Renal cortex interstitium (tissue), 15 donors: ENCODE measurements around the gene TRIM61. TPM values are rescaled to one million over a fixed set of nuclear protein-coding genes. Genes with fewer than 3 reads are reported as not detected.
"Not testable (repeated sequence)": the region's sequence is repeated elsewhere in the genome, so short reads cannot be mapped to it uniquely, and the experiment has no call there.

Experiments used
- DNase-seq, 11 donors: peaks; one replicate each; pipeline ENCODE4 v3.0.0-alpha.2; 2013; ENCODE audit warnings: low read depth in 9 of 11, low spot score in 4 of 11; ENCODE audit errors: extremely low read depth in 1 of 11
- long read RNA-seq, 16 experiments: transcript quantifications; one replicate each; lab custom pipeline, GENCODE V29; 2026
- polyA plus RNA-seq, 3 donors: library from polyadenylated mRNA; unstranded; fragments of 120-200 nt; gene quantifications; one replicate each; pipeline ENCODE4 v1.2.1, GENCODE V29; 2013; ENCODE audit not compliant: insufficient read length in 3 of 3

TRIM61 gene
- 1 to 10 TPM; 2.8 to 3.9 (median 2.9) TPM for polyA plus RNA-seq
- long read RNA-seq, donor 1, partial matches to known transcripts: 62 of 62 reads
- long read RNA-seq, donor 1, other reads (novel, unspliced or antisense): 0 of 62 reads
- long read RNA-seq, donor 2: 0 reads
- long read RNA-seq, donor 3, partial matches to known transcripts: 44 of 44 reads
- long read RNA-seq, donor 3, other reads (novel, unspliced or antisense): 0 of 44 reads
- long read RNA-seq, donor 4: 0 reads
- long read RNA-seq, donor 5: 0 reads
- long read RNA-seq, donor 6, partial matches to known transcripts: 55 of 55 reads
- long read RNA-seq, donor 6, other reads (novel, unspliced or antisense): 0 of 55 reads
- long read RNA-seq, donor 7, partial matches to known transcripts: 52 of 52 reads
- long read RNA-seq, donor 7, other reads (novel, unspliced or antisense): 0 of 52 reads
- long read RNA-seq, donor 8: 0 reads
- long read RNA-seq, donor 9: 0 reads
- long read RNA-seq, donor 10: 0 reads
- long read RNA-seq, donor 11: 0 reads
- long read RNA-seq, donor 12: 0 reads
- long read RNA-seq, donor 13: 0 reads
- long read RNA-seq, donor 14: 0 reads
- long read RNA-seq, donor 15: 0 reads
- long read RNA-seq, donor 16, partial matches to known transcripts: 6 of 6 reads
- long read RNA-seq, donor 16, other reads (novel, unspliced or antisense): 0 of 6 reads

DNA sequence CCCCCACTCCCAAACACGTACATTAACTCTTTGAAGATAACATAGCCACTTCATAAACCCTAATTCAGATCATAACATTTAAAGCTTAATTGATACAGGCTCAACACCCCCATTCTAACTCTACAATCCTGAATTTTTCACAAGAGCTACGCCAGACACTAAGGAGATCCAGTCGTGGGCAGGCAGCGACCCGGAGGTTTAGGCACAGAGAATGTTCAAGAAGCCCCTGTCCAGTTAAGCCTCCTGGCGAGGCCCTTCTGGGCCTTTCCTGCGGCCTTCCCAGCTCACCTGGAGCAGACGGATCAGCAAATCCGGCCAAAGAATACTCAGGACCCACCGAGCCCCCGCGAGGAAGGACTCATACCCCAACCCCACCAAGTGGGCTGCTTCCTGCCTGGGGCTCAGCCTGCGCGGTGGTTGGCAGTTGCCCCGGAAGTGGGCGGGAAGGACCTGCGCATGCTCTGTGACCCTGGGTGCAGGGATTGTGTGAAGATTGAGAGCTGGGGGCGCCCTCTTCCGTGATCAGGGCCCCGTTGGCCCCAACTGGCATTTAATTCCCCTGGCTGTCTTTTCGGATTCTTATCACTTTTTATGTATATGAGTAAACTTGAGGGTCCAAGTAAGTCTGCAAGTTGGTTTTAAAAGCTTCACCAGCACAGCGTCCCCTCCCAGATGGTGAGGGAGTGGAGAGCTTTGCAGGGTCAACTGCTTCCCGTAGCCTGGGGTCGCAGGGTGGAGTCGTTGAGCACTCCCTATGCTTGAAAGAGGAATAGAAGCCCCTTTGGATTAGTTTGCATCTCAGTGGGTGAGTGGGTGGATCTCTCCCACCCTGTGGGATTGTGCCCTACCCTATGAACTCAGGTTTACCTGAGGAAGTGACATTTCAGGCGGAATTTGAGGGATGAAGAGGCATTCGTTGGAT is at the start of gene TRIM61:
Gene TRIM61 (minus strand): TSS at position 415 of the 922 bp plus-strand sequence. CDS start 7,655 bp downstream, outside the sequence.
- peak in 4 of 11 donors; percentile 20 to 26 (median 25) for DNase-seq

DNA sequence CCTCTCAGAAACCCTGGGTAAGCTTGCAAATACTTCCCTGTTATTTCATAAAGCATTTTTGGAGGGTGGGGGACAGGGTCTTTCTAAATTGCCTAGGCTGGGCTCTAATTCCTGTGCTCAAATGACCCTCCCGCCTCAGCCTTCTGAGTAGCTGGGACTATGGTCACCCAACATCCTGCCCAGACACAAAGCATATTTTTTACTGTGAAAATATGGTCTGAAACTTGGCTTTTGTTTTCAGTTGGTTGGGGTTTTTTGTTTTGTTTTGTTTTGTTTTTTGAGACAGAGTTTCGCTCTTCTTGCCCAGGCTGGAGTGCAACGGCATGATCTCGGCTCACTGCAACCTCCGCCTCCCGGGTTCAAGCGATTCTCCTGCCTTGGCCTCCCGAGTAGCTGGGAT is 48.3 kb upstream of the TRIM61 start:
- DNase-seq: not testable (repeated sequence)

DNA sequence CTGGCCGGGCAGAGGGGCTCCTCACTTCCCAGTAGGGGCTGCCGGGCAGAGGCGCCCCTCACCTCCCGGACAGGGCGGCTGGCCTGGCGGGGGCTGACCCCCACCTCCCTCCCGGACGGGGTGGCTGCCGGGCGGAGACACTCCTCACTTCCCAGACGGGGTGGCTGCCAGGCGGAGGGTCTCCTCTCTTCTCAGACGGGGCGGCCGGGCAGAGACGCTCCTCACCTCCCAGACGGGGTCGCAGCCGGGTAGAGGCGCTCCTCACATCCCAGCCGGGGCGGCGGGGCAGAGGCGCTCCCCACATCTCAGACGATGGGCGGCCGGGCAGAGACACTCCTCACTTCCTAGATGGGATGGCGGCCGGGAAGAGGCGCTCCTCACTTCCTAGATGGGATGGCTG is 42.5 kb upstream of the TRIM61 start:
- not testable (repeated sequence) for DNase-seq

DNA sequence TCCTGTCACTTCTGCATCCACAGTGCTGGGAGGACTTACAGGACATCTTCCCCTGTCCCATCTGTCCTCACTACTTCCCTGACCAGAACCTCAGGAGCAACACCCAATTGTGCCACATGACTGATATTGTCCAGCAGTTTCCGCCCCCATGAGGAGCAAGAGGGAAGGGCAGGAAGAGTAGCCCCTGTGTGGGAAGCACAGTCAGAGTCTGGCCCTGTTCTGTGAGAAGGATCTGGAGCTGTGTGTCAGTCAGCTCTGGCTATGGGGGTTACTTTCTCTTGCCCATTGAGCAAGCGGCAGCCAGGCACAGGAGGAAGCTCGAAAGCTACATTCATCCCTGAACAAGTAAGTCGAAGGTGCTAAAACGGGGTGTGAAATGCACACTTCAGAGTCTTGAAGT is 39.5 kb upstream of the TRIM61 start:
- no peak for DNase-seq

DNA sequence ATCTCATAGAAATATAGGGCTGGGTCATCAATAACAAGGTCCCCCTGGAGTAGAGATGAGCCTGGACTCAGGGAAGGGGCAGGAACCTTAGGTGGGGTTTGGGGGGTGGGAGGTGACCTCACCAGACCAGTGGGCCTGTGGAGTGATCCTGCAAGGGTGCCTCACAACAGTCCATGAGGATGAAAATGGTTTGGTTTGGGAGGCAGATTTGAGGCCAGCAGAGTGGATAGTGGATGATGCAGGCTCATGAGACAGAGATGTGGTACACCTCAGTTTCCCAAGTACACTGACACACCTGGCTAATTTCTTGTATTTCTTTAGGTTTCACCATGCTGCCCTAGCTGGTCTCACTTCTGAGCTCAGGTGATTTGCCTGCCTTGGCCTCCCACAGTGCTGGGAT is 36.2 kb upstream of the TRIM61 start:
- no peak for DNase-seq

DNA sequence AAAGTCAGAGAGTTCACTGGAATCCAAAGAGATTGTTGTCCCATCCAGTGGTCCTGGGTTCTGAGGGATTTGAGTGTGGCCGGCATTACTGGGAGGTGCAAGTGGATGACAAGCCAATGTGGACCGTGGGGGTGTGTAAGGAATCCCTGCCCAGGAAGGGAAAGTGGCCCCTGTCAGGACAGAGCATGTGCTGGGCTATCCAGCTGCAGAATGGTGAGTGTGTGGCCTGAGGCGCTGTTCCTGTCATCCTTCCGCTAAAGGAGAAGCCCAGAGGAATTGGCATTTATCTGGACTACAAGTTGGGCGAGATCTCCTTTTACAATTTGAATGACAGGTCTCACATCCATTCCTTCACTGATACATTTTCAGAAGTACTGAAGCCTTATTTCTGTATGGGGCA is 33.9 kb upstream of the TRIM61 start:
- DNase-seq: no peak

DNA sequence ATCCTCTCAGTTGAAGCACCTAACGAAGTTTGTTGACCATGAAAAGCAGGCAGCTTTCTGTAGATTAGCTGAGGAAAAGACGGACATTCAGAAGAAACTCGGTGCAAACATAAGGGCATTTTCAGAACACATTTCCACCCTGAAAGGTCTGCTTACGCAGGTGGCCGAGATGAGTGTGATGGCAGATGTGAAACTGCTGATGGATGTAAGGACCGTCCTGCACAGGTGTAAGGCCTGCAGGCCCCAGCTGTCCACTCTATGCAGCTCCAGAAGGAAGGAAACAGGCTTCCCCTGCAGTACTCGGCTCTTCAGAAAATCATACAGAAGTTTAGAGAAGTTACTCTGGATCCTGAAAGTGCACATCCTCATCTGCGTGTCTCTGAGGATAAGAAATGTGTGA is 33.5 kb upstream of the TRIM61 start:
- no peak for DNase-seq

DNA sequence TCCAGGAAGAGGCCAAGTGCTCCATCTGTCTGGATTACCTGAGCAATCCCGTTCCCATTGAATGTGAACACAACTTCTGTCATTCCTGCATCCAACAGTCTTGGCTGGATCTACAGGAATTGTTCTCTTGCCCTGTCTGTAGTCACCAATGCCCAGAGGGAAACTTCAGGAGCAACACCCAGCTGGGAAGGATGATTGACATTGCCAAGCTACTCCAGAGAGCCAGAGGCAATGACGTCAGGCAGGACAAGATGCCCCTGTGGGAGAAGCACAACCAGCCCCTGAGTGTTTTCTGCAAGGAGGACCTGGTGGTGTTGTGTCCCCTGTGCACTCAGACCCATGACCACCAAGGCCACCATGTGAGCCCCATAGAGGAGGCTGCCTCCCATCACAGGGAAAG is 33.0 kb upstream of the TRIM61 start:
- DNase-seq: no peak

DNA sequence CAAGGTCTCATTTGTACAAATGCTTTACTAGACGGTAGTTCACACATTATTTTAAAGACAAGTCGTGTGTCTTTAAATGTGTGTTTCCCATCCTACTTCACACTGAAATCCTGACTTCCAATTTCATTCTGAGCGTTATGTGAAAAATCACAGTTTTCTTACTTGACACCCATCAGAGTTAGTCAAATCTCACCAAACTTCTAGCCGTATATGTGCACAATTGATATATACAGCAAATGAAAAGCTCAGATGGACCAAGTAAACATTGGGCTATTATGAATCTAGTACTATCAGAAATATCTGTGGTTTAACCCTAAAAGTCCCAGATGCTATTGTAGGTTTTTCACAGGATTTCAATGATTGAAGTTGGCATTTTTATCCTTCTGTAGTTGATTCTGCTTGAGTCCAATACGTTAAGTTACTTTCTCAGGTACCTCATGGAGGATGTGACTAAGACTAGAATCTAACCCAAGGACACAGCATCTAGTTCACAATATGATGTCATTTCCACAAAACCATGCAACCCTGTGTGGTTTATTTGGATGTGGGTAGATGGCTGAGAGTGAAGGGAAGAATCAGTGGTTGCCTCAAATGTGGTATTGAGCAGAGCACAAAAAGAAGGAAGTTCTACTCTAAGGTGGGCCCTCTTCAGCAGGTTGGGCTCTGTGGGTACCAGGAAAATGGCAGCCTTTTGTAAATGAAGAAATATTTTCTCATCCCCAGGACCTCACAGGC is 32.2 kb upstream of the TRIM61 start:
- DNase-seq: no peak

DNA sequence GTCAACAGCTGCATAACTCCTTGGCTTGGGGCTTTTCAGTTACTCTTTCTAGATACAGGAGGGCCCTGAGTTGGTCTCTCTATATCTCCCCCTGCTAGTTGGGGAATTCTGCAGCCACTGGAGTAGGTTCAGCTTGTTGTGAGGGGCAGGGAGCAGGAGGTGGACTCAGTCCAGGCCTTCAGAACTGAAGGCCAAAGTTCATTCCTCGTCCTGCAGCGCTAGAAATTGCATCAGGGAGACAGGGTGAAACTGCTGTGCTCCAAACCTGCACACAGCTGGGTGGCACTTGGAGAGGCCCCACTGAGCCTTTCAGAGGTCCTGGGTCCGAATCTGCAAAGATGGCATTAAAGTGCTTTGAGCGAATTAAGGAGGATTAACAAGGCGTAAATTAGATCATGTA is 29.4 kb upstream of the TRIM61 start:
- DNase-seq: no peak

DNA sequence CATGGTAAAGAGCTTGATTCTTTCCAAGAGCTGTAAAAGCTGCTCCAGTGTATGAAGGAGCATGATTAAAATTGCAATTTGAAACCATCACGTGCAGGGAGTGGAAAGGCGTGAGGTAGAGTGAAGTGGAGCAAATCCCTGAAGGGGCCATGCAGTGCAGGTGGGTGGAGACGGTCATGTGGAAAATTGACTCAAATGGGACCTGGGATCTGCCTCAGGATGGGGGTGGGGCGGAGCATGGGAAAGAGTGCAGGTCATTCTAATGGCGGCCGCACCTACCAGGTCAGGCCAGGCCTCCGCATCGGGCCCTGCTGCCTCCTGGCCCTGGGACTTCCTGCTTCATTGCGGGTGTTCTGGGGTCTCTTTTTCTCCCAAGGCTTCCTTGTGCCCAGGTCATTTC is 29.0 kb upstream of the TRIM61 start:
- DNase-seq: peak in 7 of 11 donors; percentile 23 to 77 (median 43)

DNA sequence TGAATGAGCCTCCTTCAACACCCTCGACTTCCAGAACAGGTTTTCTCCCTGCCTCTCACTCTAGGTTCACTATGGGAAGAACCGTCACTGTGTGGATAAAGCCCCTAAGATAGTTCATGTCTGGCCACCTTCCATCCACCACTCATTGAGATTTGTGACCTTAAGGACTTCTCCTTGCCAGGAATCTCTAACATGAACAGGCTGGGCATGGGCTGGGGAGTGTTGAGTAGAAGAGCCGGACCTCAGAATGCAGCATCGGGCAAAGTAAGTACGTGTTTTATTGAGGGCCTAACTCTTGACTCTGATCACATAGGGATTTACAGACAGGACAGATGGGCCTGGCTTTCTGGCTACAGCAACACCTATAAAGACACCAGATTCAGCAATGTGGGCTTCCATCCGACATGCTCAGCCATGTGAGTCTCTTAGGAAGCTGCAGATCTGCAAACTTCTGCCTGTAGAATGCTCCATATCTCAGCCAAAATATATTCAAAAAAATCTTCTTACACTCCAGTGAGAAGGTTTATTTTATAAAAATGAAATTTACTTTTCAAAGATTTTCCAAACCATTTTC is 28.0 kb upstream of the TRIM61 start:
- DNase-seq: no peak

DNA sequence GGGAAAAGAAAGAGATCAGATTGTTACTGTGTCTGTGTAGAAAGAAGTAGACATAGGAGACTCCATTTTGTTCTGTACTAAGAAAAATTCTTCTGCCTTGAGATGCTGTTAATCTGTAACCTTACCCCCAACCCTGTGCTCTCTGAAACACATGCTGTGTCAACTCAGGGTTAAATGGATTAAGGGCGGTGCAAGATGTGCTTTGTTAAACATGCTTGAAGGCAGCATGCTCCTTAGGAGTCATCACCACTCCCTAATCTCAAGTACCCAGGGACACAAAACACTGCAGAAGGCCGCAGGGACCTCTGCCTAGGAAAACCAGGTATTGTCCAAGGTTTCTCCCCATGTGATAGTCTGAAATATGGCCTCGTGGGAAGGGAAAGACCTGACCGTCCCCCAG is 24.5 kb upstream of the TRIM61 start:
- not testable (repeated sequence) for DNase-seq

DNA sequence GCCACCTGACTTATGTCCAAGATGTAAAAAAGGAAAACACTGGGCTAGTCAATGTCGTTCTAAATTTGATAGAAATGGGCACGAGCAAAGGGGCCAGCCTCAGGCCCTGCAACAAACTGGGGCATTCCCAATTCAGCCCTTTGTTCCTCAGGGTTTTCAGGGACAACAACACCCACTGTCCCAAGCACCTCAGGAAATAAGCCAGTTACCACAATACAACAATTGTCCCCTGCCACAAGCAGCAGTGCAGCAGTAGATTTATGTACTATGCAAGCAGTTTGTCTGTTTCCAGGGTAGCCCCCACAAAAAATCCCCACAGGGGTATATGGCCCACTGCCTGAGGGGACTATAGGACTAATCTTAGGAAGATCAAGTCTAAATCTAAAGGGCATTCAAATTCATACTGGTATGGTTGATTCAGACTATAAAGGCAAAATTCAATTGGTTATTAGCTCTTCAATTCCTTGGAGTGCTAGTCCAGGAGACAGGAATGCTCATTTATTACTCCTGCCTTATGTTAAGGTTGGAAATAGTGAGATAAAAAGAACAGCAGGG is 21.1 kb upstream of the TRIM61 start:
- not testable (repeated sequence) for DNase-seq

DNA sequence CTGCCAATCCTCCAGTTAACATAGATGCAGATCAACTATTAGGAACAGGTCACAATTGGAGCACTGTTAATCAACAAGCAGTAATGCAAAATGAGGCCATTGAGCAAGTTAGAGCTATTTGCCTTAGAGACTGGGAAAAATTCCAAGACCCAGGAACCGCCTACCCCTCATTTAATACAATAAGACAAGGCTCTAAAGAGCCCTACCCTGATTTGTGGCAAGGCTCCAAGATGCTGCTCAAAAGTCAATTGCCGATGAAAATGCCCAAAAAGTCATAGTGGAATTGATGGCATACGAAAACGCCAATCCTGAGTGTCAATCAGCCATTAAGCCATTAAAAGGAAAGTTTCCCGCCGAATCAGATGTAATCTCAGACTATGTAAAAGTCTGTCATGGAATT is 20.5 kb upstream of the TRIM61 start:
- no peak for DNase-seq

DNA sequence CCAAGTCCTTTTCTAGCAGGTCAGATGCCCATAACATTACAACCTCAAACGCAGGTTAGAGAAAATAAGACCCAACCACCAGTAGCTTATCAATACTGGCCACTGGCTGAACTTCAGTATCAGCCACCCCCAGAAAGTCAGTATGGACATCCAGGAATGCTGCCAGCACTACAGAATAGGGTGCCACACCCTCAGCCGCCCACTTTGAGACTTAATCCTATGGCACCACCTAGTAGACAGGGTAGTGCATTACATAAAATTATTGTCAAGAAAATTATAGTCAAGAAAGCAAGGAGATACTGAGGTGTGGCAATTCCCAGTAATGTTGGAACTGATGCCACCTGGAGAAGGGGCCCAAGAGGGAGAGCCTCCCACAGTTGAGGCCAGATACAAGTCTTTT is 19.9 kb upstream of the TRIM61 start:
- DNase-seq: no peak

DNA sequence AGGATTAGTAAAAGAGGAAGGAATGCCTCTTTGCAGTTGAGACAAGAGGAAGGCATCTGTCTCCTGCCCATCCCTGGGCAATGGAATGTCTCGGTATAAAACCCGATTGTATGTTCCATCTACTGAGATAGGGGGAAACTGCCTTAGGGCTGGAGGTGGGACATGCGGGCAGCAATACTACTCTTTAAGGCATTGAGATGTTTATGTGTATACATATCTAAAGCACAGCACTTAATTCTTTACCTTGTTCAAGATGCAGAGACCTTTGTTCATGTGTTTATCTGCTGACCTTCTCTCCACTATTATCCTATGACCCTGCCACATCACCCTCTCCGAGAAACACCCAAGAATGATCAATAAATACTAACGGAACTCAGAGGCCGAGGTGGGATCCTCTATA is 18.7 kb upstream of the TRIM61 start:
- DNase-seq: not testable (repeated sequence)

DNA sequence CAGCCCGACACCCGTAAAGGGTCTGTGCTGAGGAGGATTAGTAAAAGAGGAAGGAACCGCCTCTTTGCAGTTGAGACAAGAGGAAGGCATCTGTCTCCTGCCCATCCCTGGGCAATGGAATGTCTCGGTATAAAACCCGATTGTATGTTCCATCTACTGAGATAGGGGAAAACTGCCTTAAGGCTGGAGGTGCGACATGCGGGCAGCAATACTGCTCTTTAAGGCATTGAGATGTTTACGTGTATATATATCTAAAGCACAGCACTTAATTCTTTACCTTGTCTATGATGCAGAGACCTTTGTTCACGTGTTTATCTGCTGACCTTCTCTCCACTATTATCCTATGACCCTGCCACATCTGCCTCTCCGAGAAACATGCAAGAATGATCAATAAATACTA is 13.3 kb upstream of the TRIM61 start:
- not testable (repeated sequence) for DNase-seq
